OCI-LY1 (cell line): ENCODE data around the gene PTPRM.

Experiments used
- H2AFZ ChIP-seq: fragments of 200-600 bp; sonication (generic), shearing (Covaris generic); 2 replicates; pipeline ENCODE4 v1.6.0; 2014; ENCODE audit warnings: antibody characterized with exemption, mild to moderate bottlenecking, low read length
- H3F3A ChIP-seq: fragments of 200-600 bp; sonication (generic), shearing (Covaris generic); 2 replicates; pipeline ENCODE4 v1.6.0; 2014; ENCODE audit warnings: mild to moderate bottlenecking, antibody characterized with exemption, low read length, moderate library complexity; ENCODE audit not compliant: insufficient read depth
- H3K27ac ChIP-seq: fragments of 200-600 bp; sonication (generic); 2 replicates; pipeline ENCODE4 v1.5.1; 2014; ENCODE audit warnings: low read length, mixed run types, mild to moderate bottlenecking, low read depth; ENCODE audit not compliant: poor library complexity, severe bottlenecking
- H3K27me3 ChIP-seq: fragments of 200-600 bp; sonication (generic); 2 replicates; pipeline ENCODE4 v1.6.0; 2014; ENCODE audit warnings: antibody characterized with exemption, mild to moderate bottlenecking, low read length, moderate library complexity; ENCODE audit not compliant: insufficient read depth
- H3K36me3 ChIP-seq: fragments of 200-600 bp; sonication (generic); 2 replicates; pipeline ENCODE4 v1.6.1; 2014; ENCODE audit warnings: mild to moderate bottlenecking, antibody characterized with exemption, low read length, moderate library complexity, mixed read lengths; ENCODE audit not compliant: insufficient read depth
- H3K4me1 ChIP-seq: fragments of 200-600 bp; sonication (generic); 2 replicates; pipeline ENCODE4 v1.5.1; 2014; ENCODE audit warnings: mild to moderate bottlenecking, low read length, moderate library complexity; ENCODE audit not compliant: insufficient read depth, severe bottlenecking
- H3K4me2 ChIP-seq: fragments of 200-600 bp; sonication (generic), shearing (Covaris generic); 2 replicates; pipeline ENCODE4 v1.6.1; 2014; ENCODE audit warnings: low read length
- H3K4me3 ChIP-seq: fragments of 200-600 bp; sonication (generic); 2 replicates; pipeline ENCODE4 v1.5.1; 2014; ENCODE audit warnings: low read length, low read depth, mild to moderate bottlenecking, mixed read lengths; ENCODE audit not compliant: poor library complexity, severe bottlenecking
- H3K79me2 ChIP-seq: fragments of 200-600 bp; shearing (Covaris generic); 2 replicates; pipeline ENCODE4 v1.6.1; 2016; ENCODE audit warnings: mixed run types, low read length, mixed read lengths; ENCODE audit not compliant: insufficient read depth
- H3K9ac ChIP-seq: fragments of 200-600 bp; sonication (generic), shearing (Covaris generic); 2 replicates; pipeline ENCODE4 v1.6.1; 2014; ENCODE audit warnings: mild to moderate bottlenecking, low read length, mixed read lengths
- H3K9me2 ChIP-seq: fragments of 200-600 bp; sonication (generic), shearing (Covaris generic); 2 replicates; pipeline ENCODE4 v1.6.1; 2014; ENCODE audit warnings: low read depth, mild to moderate bottlenecking, low read length, mixed read lengths
- H3K9me3 ChIP-seq: fragments of 200-600 bp; shearing (Covaris generic); 2 replicates; pipeline ENCODE4 v1.6.1; 2014; ENCODE audit warnings: low read length, mixed read lengths
- H4K20me1 ChIP-seq: fragments of 200-600 bp; sonication (generic), shearing (Covaris generic); 2 replicates; pipeline ENCODE4 v1.6.0; 2016; ENCODE audit warnings: mild to moderate bottlenecking, low read length; ENCODE audit not compliant: insufficient read depth
- CTCF ChIP-seq: fragments of 200-600 bp; sonication (generic), shearing (Covaris generic); IDR thresholded peaks from 2 replicates; pipeline ENCODE4 v1.5.1; 2017; ENCODE audit warnings: mild to moderate bottlenecking, antibody characterized with exemption, low read length, moderate library complexity, mixed read lengths
- EZH2 ChIP-seq: fragments of 200-600 bp; sonication (generic), shearing (Covaris generic); IDR thresholded peaks from 2 replicates; pipeline ENCODE4 v1.8.0; 2017; ENCODE audit warnings: borderline replicate concordance, mixed run types, mild to moderate bottlenecking, antibody characterized with exemption, low read length, moderate library complexity, mixed read lengths

The PTPRM gene

GRCh38 chr18:8365006-8365405 lies 797.9 kb downstream of the PTPRM start:
- H3K4me1 ChIP-seq = no peaks in the 10 kb centered on the region
- TF ChIP-seq EZH2 = no peak
- no peak for TF ChIP-seq CTCF

GRCh38 chr18:8365528-8365927 lies 798.4 kb downstream of the PTPRM start:
- no peak for TF ChIP-seq CTCF
- TF ChIP-seq EZH2 = no peak
- H3K79me2 ChIP-seq = no peaks in the 10 kb centered on the region
- no peaks in the 10 kb centered on the region; the same call in 1 of the 2 replicates for H3K27me3 ChIP-seq
- H3K27ac ChIP-seq = no peak overlapping the region
- no peaks in the 10 kb centered on the region for H4K20me1 ChIP-seq
- no peak overlapping the region for H2AFZ ChIP-seq
- no peak overlapping the region for H3K4me2 ChIP-seq
- no peak overlapping the region for H3K4me3 ChIP-seq
- no peaks in the 10 kb centered on the region for H3K36me3 ChIP-seq
- no peak overlapping the region for H3K9ac ChIP-seq
- H3K9me3 ChIP-seq = no peaks in the 10 kb centered on the region
- no peaks in the 10 kb centered on the region for H3K4me1 ChIP-seq
- no peaks in the 10 kb centered on the region for H3F3A ChIP-seq
- no peaks in the 10 kb centered on the region for H3K9me2 ChIP-seq

More at GRCh38 chr18:8365006-8365405, 797.9 kb downstream of the PTPRM start:
- no peaks in the 10 kb centered on the region for H3K79me2 ChIP-seq
- H3K4me3 ChIP-seq = no peak overlapping the region
- H3K27me3 ChIP-seq = no peaks in the 10 kb centered on the region; the same call in 1 of the 2 replicates
- H3K4me2 ChIP-seq = no peak overlapping the region
- H3K9ac ChIP-seq = no peak overlapping the region
- H2AFZ ChIP-seq = no peak overlapping the region
- no peaks in the 10 kb centered on the region for H3K9me2 ChIP-seq
- no peaks in the 10 kb centered on the region for H4K20me1 ChIP-seq
- no peak overlapping the region for H3K27ac ChIP-seq
- H3K36me3 ChIP-seq = no peaks in the 10 kb centered on the region
- H3K9me3 ChIP-seq = no peaks in the 10 kb centered on the region
- no peaks in the 10 kb centered on the region for H3F3A ChIP-seq

GRCh38 chr18:8366070-8366469 lies 799.0 kb downstream of the PTPRM start:
- Histone ChIP-seq H3K27ac (no peak overlapping the region), H3K36me3 (no peaks in the 10 kb centered on the region), H3K27me3 (no peaks in the 10 kb centered on the region; the same call in 1 of the 2 replicates), H3F3A (no peaks in the 10 kb centered on the region), H3K4me1 (no peaks in the 10 kb centered on the region), H3K79me2 (no peaks in the 10 kb centered on the region), H3K9me3 (no peaks in the 10 kb centered on the region), H3K9ac (no peak overlapping the region), H4K20me1 (no peaks in the 10 kb centered on the region), H3K4me2 (no peak overlapping the region), H3K4me3 (no peak overlapping the region), H3K9me2 (no peaks in the 10 kb centered on the region), H2AFZ (no peak overlapping the region)
- no peak for TF ChIP-seq EZH2
- no peak for TF ChIP-seq CTCF
